SK-N-MC (cell line): Measurements from ENCODE around the gene RILP.

Experiments
- EZH2 ChIP-seq: fragments of 200-600 bp; sonication (generic); IDR thresholded peaks from one replicate; pipeline ENCODE4 v1.6.1; 2017; ENCODE audit warnings: antibody characterized with exemption
- FOXP2 ChIP-seq: optimal IDR thresholded peaks from 2 replicates; pipeline ENCODE3; 2011; ENCODE audit warnings: mild to moderate bottlenecking, moderate library complexity; ENCODE audit not compliant: insufficient read depth; ENCODE audit errors: extremely low read length, control extremely low read depth
- POLR2AphosphoS5 ChIP-seq: IDR thresholded peaks from 2 replicates; pipeline ENCODE4 v1.6.1; 2012; ENCODE audit warnings: mild to moderate bottlenecking, low read depth, low read length, borderline replicate concordance

- no peak for TF ChIP-seq EZH2
- no peak for TF ChIP-seq POLR2AphosphoS5
- TF ChIP-seq FOXP2: no peak
Observed at GRCh38 chr17:1598399-1599095, 51.1 kb downstream of the RILP start.
